ENCODE results near the gene MEGF9. TPM values are rescaled to one million over a fixed set of nuclear protein-coding genes. Genes with fewer than 3 reads are reported as not detected.

Gene MEGF9
- total and polyA plus RNA-seq, 2 donors (not counting 3 experiments of a cell fraction or from before 2014, with no cell fraction given) = 4.0 to 13.0 TPM

GRCh38 chr9:120652934-120653333 is 61.3 kb downstream of the MEGF9 start:
- no TSS peak for BruUV-seq (replicated peaks)
- Histone ChIP-seq H3K4me1 (ENCODE audit: control insufficient read depth, extremely low read depth, insufficient read depth, low read length) (no peaks in the 10 kb centered on the region), H2AFZ (ENCODE audit: low read depth, low read length) (no peak overlapping the region), H3K9me3 (replicated peaks; ENCODE audit: control insufficient read depth, insufficient read depth, low read length) (no peaks in the 10 kb centered on the region), H3K79me2 (ENCODE audit: control insufficient read depth, insufficient read depth, low read length) (no peaks in the 10 kb centered on the region), H4K20me1 (replicated peaks; ENCODE audit: control insufficient read depth, extremely low read depth, insufficient read depth, low read length) (no peaks in the 10 kb centered on the region), H3K27me3 (ENCODE audit: control insufficient read depth in 2 of 2, insufficient read depth in 2 of 2, low read length in 2 of 2) (no peaks in the 10 kb centered on the region), H3K36me3 (ENCODE audit: control insufficient read depth in 2 of 2, extremely low read depth in 1 of 2, insufficient read depth in 2 of 2, low read length in 2 of 2) (no peaks in the 10 kb centered on the region), H3K9ac (replicated peaks; ENCODE audit: extremely low read depth, insufficient read depth, low read length) (no peak overlapping the region), H3K4me3 (replicated peaks in 1 of 3; ENCODE audit: insufficient read depth in 1 of 3, low read depth in 1 of 3, low read length in 3 of 3) (no peak overlapping the region), H3K27ac (ENCODE audit: insufficient read depth, low read depth, low read length) (no peak overlapping the region), H3K9me1 (replicated peaks; ENCODE audit: control insufficient read depth, extremely low read depth, insufficient read depth, low read length) (no peaks in the 10 kb centered on the region), H3K4me2 (ENCODE audit: insufficient read depth, low read length) (no peak overlapping the region)
- ChIA-PET CTCF (interaction anchor here (0.7 kb wide), 2 partner anchors 194 to 706 kb away, joined by 3 to 4 read pairs; no protein-coding TSS in a partner anchor), POLR2A (no interaction called here)
- dilution Hi-C loops (cut with MboI; ENCODE audit: extremely low pct_ligation_motif_present, low sequenced_read_pairs) = no loop called here
- intact Hi-C loops (cut with micrococcal nuclease) = no loop called here
- FAIRE-seq = no peak
- TF ChIP-seq MAX (IDR thresholded peaks at IDR 0.05; ENCODE audit: insufficient read depth, insufficient read length) (no peak), CTCF (IDR thresholded peaks at IDR 0.05; ENCODE audit: extremely low read depth in 1 of 2, insufficient read depth in 1 of 2, low read depth in 1 of 2, low read length in 2 of 2) (no peak), POLR2AphosphoS5 (IDR thresholded peaks at IDR 0.05; ENCODE audit: insufficient read depth, low read depth, low read length) (no peak), JUN (IDR thresholded peaks at IDR 0.05; ENCODE audit: borderline replicate concordance, insufficient read depth, insufficient read length, low read depth) (no peak), POLR2A (IDR thresholded peaks at IDR 0.05; ENCODE audit: low read depth, low read length) (no peak), GATA2 (IDR thresholded peaks at IDR 0.05; ENCODE audit: insufficient read depth, insufficient read length, low read depth, low read length) (no peak), FOS (IDR thresholded peaks at IDR 0.05; ENCODE audit: borderline replicate concordance, insufficient read depth, low read length) (no peak), EZH2 (IDR thresholded peaks at IDR 0.05; ENCODE audit: borderline replicate concordance, low read depth, low read length, severe bottlenecking) (no peak), MYC (IDR thresholded peaks at IDR 0.05; ENCODE audit: low read depth, low read length) (no peak)
- DNase-seq (ENCODE audit: low read depth, low spot score) = no peak
